Neural cell (in vitro differentiated cells): ENCODE measurements around the gene UBTF. TPM values are rescaled to one million over a fixed set of nuclear protein-coding genes. Genes with fewer than 3 reads are reported as not detected.

Experiments used
- H2AFZ ChIP-seq: fragments of 200-600, 300-800 bp; sonication (generic), shearing (Covaris generic); 2 replicates; pipeline ENCODE4 v1.6.0; 2014; ENCODE audit warnings: low read depth, mild to moderate bottlenecking, antibody characterized with exemption, low read length, moderate library complexity
- H3F3A ChIP-seq: fragments of 200-600 bp; shearing (Covaris generic); 2 replicates; pipeline ENCODE4 v1.6.1; 2016; ENCODE audit warnings: mild to moderate bottlenecking, moderate library complexity, mixed read lengths, antibody characterized with exemption, low read length; ENCODE audit not compliant: insufficient read depth, poor library complexity, severe bottlenecking
- H3K27ac ChIP-seq: fragments of 200-600, 300-800 bp; sonication (generic), shearing (Covaris generic); 2 replicates; pipeline ENCODE4 v1.5.1; 2014; ENCODE audit warnings: mild to moderate bottlenecking, low read length, moderate library complexity
- H3K27me3 ChIP-seq: fragments of 300-800, 200-600 bp; sonication (generic), shearing (Covaris generic); 2 replicates; pipeline ENCODE4 v1.6.0; 2014; ENCODE audit warnings: mild to moderate bottlenecking, low read depth, low read length, moderate library complexity; ENCODE audit not compliant: insufficient read depth
- H3K36me3 ChIP-seq: fragments of 300-800, 200-600 bp; sonication (generic), shearing (Covaris generic); 2 replicates; pipeline ENCODE4 v1.5.1; 2014; ENCODE audit warnings: mild to moderate bottlenecking, antibody characterized with exemption, low read length, moderate library complexity; ENCODE audit not compliant: insufficient read depth
- H3K4me2 ChIP-seq: fragments of 300-800, 200-600 bp; sonication (generic), shearing (Covaris generic); 2 replicates; pipeline ENCODE4 v1.6.0; 2014; ENCODE audit warnings: mild to moderate bottlenecking, low read length
- H3K4me3 ChIP-seq: fragments of 300-800, 200-600 bp; sonication (generic), shearing (Covaris generic); 2 replicates; pipeline ENCODE4 v1.5.1; 2014; ENCODE audit warnings: mild to moderate bottlenecking, low read length, moderate library complexity
- H3K79me2 ChIP-seq: fragments of 200-600 bp; shearing (Covaris generic); replicated peaks from 2 replicates; pipeline ENCODE4 v1.6.0; 2014; ENCODE audit warnings: mild to moderate bottlenecking, low read length, moderate library complexity; ENCODE audit not compliant: insufficient read depth
- H3K9ac ChIP-seq: fragments of 300-800, 200-600 bp; sonication (generic), shearing (Covaris generic); 2 replicates; pipeline ENCODE4 v1.6.1; 2016; ENCODE audit warnings: mild to moderate bottlenecking, low read length, mixed read lengths
- H3K9me2 ChIP-seq: fragments of 200-600 bp; shearing (Covaris generic); 2 replicates; pipeline ENCODE4 v1.6.1; 2016; ENCODE audit warnings: mild to moderate bottlenecking, low read length, mixed read lengths; ENCODE audit not compliant: insufficient read depth
- H3K9me3 ChIP-seq: fragments of 200-600, 300-800 bp; sonication (generic), shearing (Covaris generic); 2 replicates; pipeline ENCODE4 v1.6.1; 2016; ENCODE audit warnings: mild to moderate bottlenecking, mixed run types, low read length, moderate library complexity, mixed read lengths
- H4K20me1 ChIP-seq: fragments of 200-600 bp; shearing (Covaris generic); 2 replicates; pipeline ENCODE4 v1.6.1; 2016; ENCODE audit warnings: mild to moderate bottlenecking, mixed run types; ENCODE audit not compliant: insufficient read depth
- CTCF ChIP-seq: fragments of 450-650 bp; IDR thresholded peaks from 2 replicates; pipeline ENCODE4 v1.5.1; 2014; ENCODE audit warnings: antibody characterized with exemption, mild to moderate bottlenecking, moderate library complexity; ENCODE audit not compliant: poor library complexity, severe bottlenecking
- EP300 ChIP-seq: fragments of 450-650 bp; conservative IDR thresholded peaks from 2 replicates; pipeline ENCODE4 v1.6.1; 2014; ENCODE audit warnings: antibody characterized with exemption, mild to moderate bottlenecking, moderate library complexity; ENCODE audit not compliant: poor library complexity, severe bottlenecking
- EZH2 ChIP-seq: fragments of 200-600, 300-800 bp; shearing (Covaris generic), sonication (generic); IDR thresholded peaks from 2 replicates; pipeline ENCODE4 v1.6.1; 2014; ENCODE audit warnings: antibody characterized with exemption, low read length, borderline replicate concordance, mild to moderate bottlenecking; ENCODE audit not compliant: insufficient read depth, poor library complexity, severe bottlenecking
- MXI1 ChIP-seq: fragments of 450-650 bp; conservative IDR thresholded peaks from 2 replicates; pipeline ENCODE4 v1.6.1; 2014; ENCODE audit warnings: antibody characterized with exemption, mild to moderate bottlenecking; ENCODE audit not compliant: poor library complexity, severe bottlenecking
- POLR2AphosphoS5 ChIP-seq: IDR thresholded peaks from 2 replicates; pipeline ENCODE4 v1.6.1; 2012
- RAD21 ChIP-seq: fragments of 450-650 bp; conservative IDR thresholded peaks from 2 replicates; pipeline ENCODE4 v1.6.1; 2014; ENCODE audit warnings: antibody characterized with exemption, mild to moderate bottlenecking, moderate library complexity
- SMC3 ChIP-seq: fragments of 450-650 bp; conservative IDR thresholded peaks from 2 replicates; pipeline ENCODE4 v1.6.1; 2014; ENCODE audit warnings: antibody characterized with exemption, mild to moderate bottlenecking, moderate library complexity; ENCODE audit not compliant: poor library complexity
- TAF1 ChIP-seq: IDR thresholded peaks from 2 replicates; pipeline ENCODE4 v1.6.1; 2012; ENCODE audit warnings: low read depth
- polyA plus RNA-seq: library from polyadenylated mRNA; depleted of rRNA; stranded (reverse); fragments of >200 nt; gene quantifications from 2 replicates; pipeline ENCODE4 v1.2.3, GENCODE V29; 2014
- TF ChIP-seq, protein P1 (sequence below): IDR thresholded peaks from 2 replicates; pipeline ENCODE4 v1.6.1; 2012; ENCODE audit warnings: borderline replicate concordance

UBTF gene
- polyA plus RNA-seq, 1 donor from 2014 or later = 73.8 TPM

GRCh38 chr17:44188576-44189403 lies 30.7 kb downstream of the UBTF start:
- H3K27ac ChIP-seq = no peak overlapping the region
- H3K9me2 ChIP-seq = no peaks in the 10 kb centered on the region
- peak overlapping the region; percentile 89 for H3K9ac ChIP-seq

GRCh38 chr17:44187131-44187899 lies 32.2 kb downstream of the UBTF start:
- Histone ChIP-seq H3K9me2 (no peaks in the 10 kb centered on the region), H3K79me2 (peaks cover 34% of the 10 kb centered on the region), H3K27me3 (no peaks in the 10 kb centered on the region), H3K27ac (peak overlapping the region; percentile 92), H3K9me3 (no peaks in the 10 kb centered on the region), H3F3A (no peaks in the 10 kb centered on the region), H3K4me2 (peak overlapping the region; percentile 100), H3K9ac (peak overlapping the region; percentile 89), H4K20me1 (no peaks in the 10 kb centered on the region), H2AFZ (peak overlapping the region; percentile 61), H3K36me3 (no peaks in the 10 kb centered on the region), H3K4me3 (peak overlapping the region; percentile 92)
- no peak for TF ChIP-seq EZH2
- TF ChIP-seq EP300 = peak; percentile 1
- TF ChIP-seq TAF1 = peak; percentile 40

More at GRCh38 chr17:44188576-44189403, 30.7 kb downstream of the UBTF start:
- H3K4me3 ChIP-seq = peak overlapping the region; percentile 92
- H3K4me2 ChIP-seq = no peak overlapping the region
- H3K9me3 ChIP-seq = no peaks in the 10 kb centered on the region
- H3F3A ChIP-seq = no peaks in the 10 kb centered on the region
- H3K27me3 ChIP-seq = no peaks in the 10 kb centered on the region
- no peaks in the 10 kb centered on the region for H3K36me3 ChIP-seq
- H3K79me2 ChIP-seq = peaks cover 34% of the 10 kb centered on the region
- TF ChIP-seq TAF1 (no peak), MXI1 (no peak), EZH2 (no peak), RAD21 (no peak), SMC3 (no peak), CTCF (no peak), EP300 (no peak), POLR2AphosphoS5 (no peak)
- TF ChIP-seq, protein P1, sequence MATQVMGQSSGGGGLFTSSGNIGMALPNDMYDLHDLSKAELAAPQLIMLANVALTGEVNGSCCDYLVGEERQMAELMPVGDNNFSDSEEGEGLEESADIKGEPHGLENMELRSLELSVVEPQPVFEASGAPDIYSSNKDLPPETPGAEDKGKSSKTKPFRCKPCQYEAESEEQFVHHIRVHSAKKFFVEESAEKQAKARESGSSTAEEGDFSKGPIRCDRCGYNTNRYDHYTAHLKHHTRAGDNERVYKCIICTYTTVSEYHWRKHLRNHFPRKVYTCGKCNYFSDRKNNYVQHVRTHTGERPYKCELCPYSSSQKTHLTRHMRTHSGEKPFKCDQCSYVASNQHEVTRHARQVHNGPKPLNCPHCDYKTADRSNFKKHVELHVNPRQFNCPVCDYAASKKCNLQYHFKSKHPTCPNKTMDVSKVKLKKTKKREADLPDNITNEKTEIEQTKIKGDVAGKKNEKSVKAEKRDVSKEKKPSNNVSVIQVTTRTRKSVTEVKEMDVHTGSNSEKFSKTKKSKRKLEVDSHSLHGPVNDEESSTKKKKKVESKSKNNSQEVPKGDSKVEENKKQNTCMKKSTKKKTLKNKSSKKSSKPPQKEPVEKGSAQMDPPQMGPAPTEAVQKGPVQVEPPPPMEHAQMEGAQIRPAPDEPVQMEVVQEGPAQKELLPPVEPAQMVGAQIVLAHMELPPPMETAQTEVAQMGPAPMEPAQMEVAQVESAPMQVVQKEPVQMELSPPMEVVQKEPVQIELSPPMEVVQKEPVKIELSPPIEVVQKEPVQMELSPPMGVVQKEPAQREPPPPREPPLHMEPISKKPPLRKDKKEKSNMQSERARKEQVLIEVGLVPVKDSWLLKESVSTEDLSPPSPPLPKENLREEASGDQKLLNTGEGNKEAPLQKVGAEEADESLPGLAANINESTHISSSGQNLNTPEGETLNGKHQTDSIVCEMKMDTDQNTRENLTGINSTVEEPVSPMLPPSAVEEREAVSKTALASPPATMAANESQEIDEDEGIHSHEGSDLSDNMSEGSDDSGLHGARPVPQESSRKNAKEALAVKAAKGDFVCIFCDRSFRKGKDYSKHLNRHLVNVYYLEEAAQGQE = no peak
- no peaks in the 10 kb centered on the region for H4K20me1 ChIP-seq
- no peak overlapping the region for H2AFZ ChIP-seq
